ENCODE measurements around the gene SLC39A11.

DNA sequence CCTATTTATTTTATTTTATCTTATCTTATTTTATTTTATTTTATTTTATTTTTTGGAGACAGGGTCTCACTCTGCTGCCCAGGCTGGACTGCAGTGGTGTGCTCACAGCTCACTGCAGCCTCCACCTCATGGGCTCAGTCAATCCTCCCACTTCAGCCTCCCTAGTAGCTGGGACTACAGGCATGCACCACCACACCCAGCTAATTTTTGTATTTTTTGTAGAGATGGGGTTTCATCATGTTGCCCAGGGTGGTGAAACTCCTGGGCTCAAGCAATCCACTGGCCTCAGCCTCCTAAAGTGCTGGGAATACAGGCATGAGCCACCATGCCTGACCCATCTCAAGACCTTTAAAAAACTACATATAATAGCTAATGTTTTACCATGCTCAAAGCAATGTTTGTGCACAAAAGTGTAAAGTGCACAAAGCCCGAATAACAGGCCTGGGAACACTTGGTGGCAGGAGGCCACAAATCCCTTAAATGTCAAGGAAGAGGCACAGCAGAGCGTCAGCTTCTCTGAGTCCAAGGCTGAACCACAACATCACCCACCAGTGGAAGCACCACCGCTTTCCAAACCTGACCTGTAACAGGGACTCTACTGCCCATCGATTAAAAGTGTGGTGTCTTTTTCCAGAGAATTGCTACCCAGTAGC lies 30.6 kb upstream of the SLC39A11 start:
- TF ChIP-seq, protein P1, sequence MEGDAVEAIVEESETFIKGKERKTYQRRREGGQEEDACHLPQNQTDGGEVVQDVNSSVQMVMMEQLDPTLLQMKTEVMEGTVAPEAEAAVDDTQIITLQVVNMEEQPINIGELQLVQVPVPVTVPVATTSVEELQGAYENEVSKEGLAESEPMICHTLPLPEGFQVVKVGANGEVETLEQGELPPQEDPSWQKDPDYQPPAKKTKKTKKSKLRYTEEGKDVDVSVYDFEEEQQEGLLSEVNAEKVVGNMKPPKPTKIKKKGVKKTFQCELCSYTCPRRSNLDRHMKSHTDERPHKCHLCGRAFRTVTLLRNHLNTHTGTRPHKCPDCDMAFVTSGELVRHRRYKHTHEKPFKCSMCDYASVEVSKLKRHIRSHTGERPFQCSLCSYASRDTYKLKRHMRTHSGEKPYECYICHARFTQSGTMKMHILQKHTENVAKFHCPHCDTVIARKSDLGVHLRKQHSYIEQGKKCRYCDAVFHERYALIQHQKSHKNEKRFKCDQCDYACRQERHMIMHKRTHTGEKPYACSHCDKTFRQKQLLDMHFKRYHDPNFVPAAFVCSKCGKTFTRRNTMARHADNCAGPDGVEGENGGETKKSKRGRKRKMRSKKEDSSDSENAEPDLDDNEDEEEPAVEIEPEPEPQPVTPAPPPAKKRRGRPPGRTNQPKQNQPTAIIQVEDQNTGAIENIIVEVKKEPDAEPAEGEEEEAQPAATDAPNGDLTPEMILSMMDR (IDR thresholded peaks at IDR 0.05), result no peak
- no peak for TF ChIP-seq POLR2A (IDR thresholded peaks at IDR 0.05)

Measured in thyroid gland (tissue), 4 donors.